SK-N-SH (cell line): ENCODE results near the gene GXYLT2. TPM values are rescaled to one million over a fixed set of nuclear protein-coding genes. Genes with fewer than 3 reads are reported as not detected.

ENCODE experiments used
- CTCF ChIA-PET: fragments of 300-600, 350-600 bp; formaldehyde crosslinking; extraction: SDS; loops from one replicate; lab custom pipeline; 2021; lab: Yijun Ruan, JAX
- POLR2A ChIA-PET: fragments of 350-600 bp; sonication (Branson Sonifier 250); formaldehyde crosslinking; extraction: SDS; loops from one replicate; lab custom pipeline; 2020; ENCODE audit warnings: antibody characterized with exemption, inconsistent platforms; lab: Yijun Ruan, JAX
- DNase-seq: peaks from one replicate; pipeline ENCODE4 v3.0.0; 2012
- H2AFZ ChIP-seq: fragments of 200-600 bp; sonication (generic); 2 replicates; pipeline ENCODE4 v1.8.1; 2016; ENCODE audit warnings: antibody characterized with exemption, mild to moderate bottlenecking, low read depth
- H3F3A ChIP-seq: fragments of 200-600 bp; sonication (generic); replicated peaks from 2 replicates; pipeline ENCODE3; 2016; ENCODE audit warnings: antibody characterized with exemption, mild to moderate bottlenecking; ENCODE audit not compliant: insufficient read depth
- H3K27ac ChIP-seq, 2 experiments: fragments of 200-500 bp in 1 of 2; fragments of 200-600 bp in 1 of 2; sonication (Bioruptor generic) in 1 of 2; sonication (generic), shearing (Covaris generic) in 1 of 2; 2 replicates each; pipeline versions ENCODE4 v1.5.1 to v1.6.1; 2014 to 2016; ENCODE audit warnings: low read depth in 2 of 2, inconsistent platforms in 1 of 2, low read length in 1 of 2, mild to moderate bottlenecking in 1 of 2, mixed read lengths in 1 of 2
- H3K27me3 ChIP-seq: fragments of 200-600 bp; sonication (generic), shearing (Covaris generic); 2 replicates; pipeline ENCODE4 v1.6.1; 2016; ENCODE audit warnings: mixed run types; ENCODE audit not compliant: insufficient read depth
- H3K36me3 ChIP-seq, 2 experiments: fragments of 200-500 bp in 1 of 2; fragments of 200-600 bp in 1 of 2; sonication (Bioruptor generic) in 1 of 2; sonication (generic) in 1 of 2; replicated peaks in 1 of 2; 2 replicates each; pipeline versions ENCODE3 to v1.5.1; 2014 to 2016; ENCODE audit warnings: low read length in 1 of 2, mild to moderate bottlenecking in 1 of 2; ENCODE audit not compliant: insufficient read depth in 2 of 2, control insufficient read depth in 1 of 2
- H3K4me1 ChIP-seq, 2 experiments: fragments of 200-500 bp in 1 of 2; fragments of 200-600 bp in 1 of 2; sonication (Bioruptor generic) in 1 of 2; sonication (generic), shearing (Covaris generic) in 1 of 2; 2 replicates each; pipeline versions ENCODE4 v1.5.1 to v1.6.1; 2014 to 2016; ENCODE audit warnings: low read depth in 1 of 2, low read length in 1 of 2, mixed run types in 1 of 2; ENCODE audit not compliant: insufficient read depth in 2 of 2, control insufficient read depth in 1 of 2
- H3K4me2 ChIP-seq: fragments of 200-600 bp; sonication (generic), shearing (Covaris generic); 2 replicates; pipeline ENCODE4 v1.6.1; 2017; ENCODE audit warnings: mixed run types
- H3K4me3 ChIP-seq, 2 experiments: fragments of 200-500 bp in 1 of 2; fragments of 200-600 bp in 1 of 2; sonication (Bioruptor generic) in 1 of 2; sonication (generic), shearing (Covaris generic) in 1 of 2; 2 replicates each; pipeline versions ENCODE4 v1.5.1 to v1.8.1; 2014 to 2016; ENCODE audit warnings: low read depth in 2 of 2, inconsistent platforms in 1 of 2, low read length in 1 of 2, mild to moderate bottlenecking in 1 of 2, mixed read lengths in 1 of 2, moderate library complexity in 1 of 2
- H3K79me2 ChIP-seq: fragments of 200-600 bp; sonication (generic); 2 replicates; pipeline ENCODE4 v1.8.1; 2017; ENCODE audit warnings: mild to moderate bottlenecking; ENCODE audit not compliant: insufficient read depth
- H3K9ac ChIP-seq: fragments of 200-600 bp; sonication (generic); 2 replicates; pipeline ENCODE4 v1.6.1; 2017; ENCODE audit warnings: mixed run types
- H3K9me2 ChIP-seq: fragments of 200-600 bp; sonication (generic); 2 replicates; pipeline ENCODE4 v1.6.1; 2017; ENCODE audit warnings: mixed run types
- H3K9me3 ChIP-seq: fragments of 200-600 bp; sonication (generic); 2 replicates; pipeline ENCODE4 v1.6.1; 2017; ENCODE audit warnings: mixed run types, mild to moderate bottlenecking, moderate library complexity
- H4K20me1 ChIP-seq: fragments of 200-600 bp; sonication (generic); 2 replicates; pipeline ENCODE4 v1.6.1; 2017; ENCODE audit warnings: mild to moderate bottlenecking, mixed run types; ENCODE audit not compliant: insufficient read depth
- CHD2 ChIP-seq: fragments of 150-350 bp; IDR thresholded peaks from 2 replicates; pipeline ENCODE4 v1.6.1; 2018; ENCODE audit warnings: low read length; ENCODE audit not compliant: partially characterized antibody
- FOXJ3 ChIP-seq: sonication (generic); formaldehyde crosslinking; IDR thresholded peaks from 2 replicates; pipeline ENCODE4 v1.5.1; 2020; ENCODE audit warnings: mild to moderate bottlenecking, missing genetic modification reagents
- GATA2 ChIP-seq: sonication (generic); formaldehyde crosslinking; IDR thresholded peaks from 2 replicates; pipeline ENCODE4 v1.5.0; 2020; ENCODE audit warnings: mild to moderate bottlenecking, missing genetic modification reagents
- JUND ChIP-seq: IDR thresholded peaks from 2 replicates; pipeline ENCODE4 v1.4.0; 2012
- MXI1 ChIP-seq: IDR thresholded peaks from 2 replicates; pipeline ENCODE4 v1.6.1; 2012; ENCODE audit warnings: mild to moderate bottlenecking, low read depth, low read length, improper control_type of control experiment
- NFIC ChIP-seq: IDR thresholded peaks from 2 replicates; pipeline ENCODE4 v1.4.0; 2012; ENCODE audit warnings: borderline replicate concordance
- NRF1 ChIP-seq: IDR thresholded peaks from 2 replicates; pipeline ENCODE4 v1.6.1; 2012; ENCODE audit warnings: low read depth, mild to moderate bottlenecking, low read length
- POLR2AphosphoS5 ChIP-seq: IDR thresholded peaks from 2 replicates; pipeline ENCODE4 v1.6.1; 2012; ENCODE audit warnings: low read depth, low read length
- RCOR1 ChIP-seq: fragments of 150-350 bp; IDR thresholded peaks from 2 replicates; pipeline ENCODE4 v1.6.1; 2017; ENCODE audit warnings: antibody characterized with exemption, low read length
- RFX5 ChIP-seq: IDR thresholded peaks from 2 replicates; pipeline ENCODE4 v1.6.1; 2012; ENCODE audit warnings: mild to moderate bottlenecking, improper control_type of control experiment, low read length
- RXRA ChIP-seq: IDR thresholded peaks from 2 replicates; pipeline ENCODE4 v1.4.0; 2012; ENCODE audit warnings: low read depth, mild to moderate bottlenecking, borderline replicate concordance
- SIN3A ChIP-seq: IDR thresholded peaks from 2 replicates; pipeline ENCODE4 v1.6.1; 2012; ENCODE audit warnings: low read depth, mild to moderate bottlenecking, low read length, moderate library complexity, borderline replicate concordance
- TAF1 ChIP-seq: IDR thresholded peaks from 2 replicates; pipeline ENCODE4 v1.6.1; 2012; ENCODE audit warnings: low read depth, mild to moderate bottlenecking, low read length, moderate library complexity, borderline replicate concordance
- WGBS: methylation state at CpG from one replicate; pipeline ENCODE4 v1.1.6; 2017; ENCODE audit warnings: low lambda C conversion rate; 5-methylcytosine and 5-hydroxymethylcytosine counted together
- polyA plus RNA-seq, 3 experiments: library from polyadenylated mRNA; depleted of rRNA; stranded (reverse); fragments of >200 nt; gene quantifications; 2 replicates each; pipeline ENCODE4 v1.2.3, GENCODE V29; 2012
- TF ChIP-seq, protein P1 (sequence below): IDR thresholded peaks from 2 replicates; pipeline ENCODE4 v1.4.0; 2012; ENCODE audit warnings: low read depth
- TF ChIP-seq, protein P2 (sequence below): fragments of 200-600 bp; sonication (generic); IDR thresholded peaks from 2 replicates; pipeline ENCODE4 v1.6.1; 2017; ENCODE audit warnings: antibody characterized with exemption, mild to moderate bottlenecking, moderate library complexity
- TF ChIP-seq, protein P3 (sequence below): IDR thresholded peaks from 2 replicates; pipeline ENCODE4 v1.6.1; 2012; ENCODE audit warnings: mild to moderate bottlenecking, low read depth, low read length, moderate library complexity

Gene GXYLT2
- polyA plus RNA-seq, 1 of the 3 experiments (the other 2 are of a cell fraction): 9.1 TPM

DNA sequence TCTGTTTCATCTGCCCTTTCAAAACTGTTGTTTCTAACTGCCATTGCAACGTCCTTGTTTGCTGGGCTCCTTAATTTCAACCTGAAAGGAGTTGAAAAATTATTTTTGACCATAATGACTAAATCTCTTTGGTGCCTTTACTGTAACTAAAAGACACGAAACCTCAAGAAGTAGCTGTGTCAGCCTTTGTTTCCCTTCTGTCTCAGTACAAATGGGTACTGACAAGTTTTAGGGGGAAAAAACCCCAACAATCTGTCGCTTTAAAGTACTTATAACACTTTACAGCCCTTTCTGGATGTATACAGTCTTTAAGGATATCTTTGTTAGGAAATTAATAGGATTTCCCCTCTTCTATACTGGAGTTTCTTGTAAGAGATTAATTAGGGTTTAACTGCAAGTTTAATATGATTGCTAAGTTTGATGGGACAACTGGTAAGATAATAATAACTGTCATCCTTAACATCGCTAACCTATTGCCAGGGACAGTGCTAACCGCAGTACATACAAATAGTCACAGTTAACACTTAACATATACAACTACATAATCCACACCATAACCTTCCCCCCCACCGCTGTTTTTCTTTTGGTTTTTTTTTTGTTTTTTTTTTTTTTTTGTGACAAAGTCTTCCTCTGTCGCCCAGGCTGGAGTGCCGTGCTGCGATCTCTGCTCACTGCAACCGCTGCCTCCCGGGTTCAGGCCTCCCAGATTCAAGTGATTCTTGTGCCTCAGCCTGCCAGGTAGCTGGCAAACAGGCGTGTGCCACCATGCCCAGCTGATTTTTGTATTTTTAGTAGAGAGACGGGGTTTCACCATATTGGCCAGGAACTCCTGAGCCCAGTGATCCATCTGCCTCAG is 1.7 kb downstream of the GXYLT2 start:
- Histone ChIP-seq H3K27ac (peak overlapping the region in 1 of 2 experiments; percentile 92; a peak in 2 of 4 replicates), H2AFZ (no peak overlapping the region)

DNA sequence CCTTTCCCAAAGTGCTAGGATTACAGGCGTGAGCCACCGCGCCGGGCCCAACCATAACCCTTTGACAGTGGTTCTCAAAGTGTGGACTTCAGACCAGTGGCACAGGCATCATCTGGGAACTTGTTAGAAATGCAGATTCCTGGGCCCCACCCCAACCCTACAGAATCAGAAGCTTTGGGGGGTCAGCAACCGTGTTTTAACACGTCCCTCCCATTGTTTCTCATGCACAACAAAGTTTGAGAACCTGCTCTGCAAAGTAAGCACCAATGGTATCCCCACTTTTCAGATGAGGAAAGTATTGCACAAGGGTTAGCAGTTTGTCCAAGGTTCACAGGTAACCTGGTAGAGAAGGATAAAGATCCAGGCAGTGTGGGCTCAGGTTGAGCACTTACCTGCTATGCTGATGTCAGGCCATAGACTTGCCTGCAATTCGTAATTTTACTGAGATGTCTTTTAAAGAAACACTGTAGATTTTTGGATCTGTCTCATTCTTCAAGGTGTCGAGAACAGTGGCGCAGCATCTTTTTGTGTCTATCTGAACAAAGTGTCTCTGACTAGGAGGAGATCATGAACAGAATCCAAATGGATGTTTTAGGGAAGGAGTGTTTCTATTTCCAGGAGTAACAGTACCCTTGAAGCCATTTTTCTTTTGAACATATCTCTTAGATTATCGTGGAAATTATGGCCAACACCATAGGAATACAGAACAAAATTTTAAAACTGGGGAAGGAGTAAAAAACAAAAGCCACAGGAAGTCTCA is 2.5 kb downstream of the GXYLT2 start:
- Histone ChIP-seq H3K27me3 (no peaks in the 10 kb centered on the region), H3K9me2 (no peaks in the 10 kb centered on the region), H3K4me1 (peaks cover 23 to 29% of the 10 kb centered on the region in 2 experiments; a peak in 3 of 4 replicates), H3K79me2 (peaks cover 22% of the 10 kb centered on the region; the same call in 1 of the 2 replicates), H3K9me3 (no peaks in the 10 kb centered on the region), H2AFZ (0 out of 2 replicates have a peak overlapping the region, but pooled peaks have one; percentile 9), H4K20me1 (no peaks in the 10 kb centered on the region), H3K4me2 (peak overlapping the region; percentile 68), H3K27ac (peak overlapping the region; percentile 88 to 92), H3F3A (peaks cover 30% of the 10 kb centered on the region), H3K9ac (peak overlapping the region; percentile 44; the same call in 1 of the 2 replicates), H3K4me3 (peak overlapping the region in 1 of 2 experiments; percentile 69; a peak in 2 of 4 replicates), H3K36me3 (no peaks in the 10 kb centered on the region)
- ChIA-PET POLR2A (no interaction called here), CTCF (interaction anchor here (1.0 to 2.0 kb wide), 3 partner anchors 40 to 1015 kb away, joined by 3 to 12 read pairs (median 4); no protein-coding TSS in a partner anchor)
- TF ChIP-seq RCOR1 (no peak), MXI1 (no peak), CHD2 (no peak), TAF1 (no peak), POLR2AphosphoS5 (no peak), JUND (no peak), SIN3A (no peak), NRF1 (no peak), RFX5 (no peak), GATA2 (CRISPR knock-in tag) (no peak)
- TF ChIP-seq, protein P1, sequence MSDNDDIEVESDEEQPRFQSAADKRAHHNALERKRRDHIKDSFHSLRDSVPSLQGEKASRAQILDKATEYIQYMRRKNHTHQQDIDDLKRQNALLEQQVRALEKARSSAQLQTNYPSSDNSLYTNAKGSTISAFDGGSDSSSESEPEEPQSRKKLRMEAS: no peak
- TF ChIP-seq, protein P2, sequence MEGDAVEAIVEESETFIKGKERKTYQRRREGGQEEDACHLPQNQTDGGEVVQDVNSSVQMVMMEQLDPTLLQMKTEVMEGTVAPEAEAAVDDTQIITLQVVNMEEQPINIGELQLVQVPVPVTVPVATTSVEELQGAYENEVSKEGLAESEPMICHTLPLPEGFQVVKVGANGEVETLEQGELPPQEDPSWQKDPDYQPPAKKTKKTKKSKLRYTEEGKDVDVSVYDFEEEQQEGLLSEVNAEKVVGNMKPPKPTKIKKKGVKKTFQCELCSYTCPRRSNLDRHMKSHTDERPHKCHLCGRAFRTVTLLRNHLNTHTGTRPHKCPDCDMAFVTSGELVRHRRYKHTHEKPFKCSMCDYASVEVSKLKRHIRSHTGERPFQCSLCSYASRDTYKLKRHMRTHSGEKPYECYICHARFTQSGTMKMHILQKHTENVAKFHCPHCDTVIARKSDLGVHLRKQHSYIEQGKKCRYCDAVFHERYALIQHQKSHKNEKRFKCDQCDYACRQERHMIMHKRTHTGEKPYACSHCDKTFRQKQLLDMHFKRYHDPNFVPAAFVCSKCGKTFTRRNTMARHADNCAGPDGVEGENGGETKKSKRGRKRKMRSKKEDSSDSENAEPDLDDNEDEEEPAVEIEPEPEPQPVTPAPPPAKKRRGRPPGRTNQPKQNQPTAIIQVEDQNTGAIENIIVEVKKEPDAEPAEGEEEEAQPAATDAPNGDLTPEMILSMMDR: no peak
- TF ChIP-seq, protein P3, sequence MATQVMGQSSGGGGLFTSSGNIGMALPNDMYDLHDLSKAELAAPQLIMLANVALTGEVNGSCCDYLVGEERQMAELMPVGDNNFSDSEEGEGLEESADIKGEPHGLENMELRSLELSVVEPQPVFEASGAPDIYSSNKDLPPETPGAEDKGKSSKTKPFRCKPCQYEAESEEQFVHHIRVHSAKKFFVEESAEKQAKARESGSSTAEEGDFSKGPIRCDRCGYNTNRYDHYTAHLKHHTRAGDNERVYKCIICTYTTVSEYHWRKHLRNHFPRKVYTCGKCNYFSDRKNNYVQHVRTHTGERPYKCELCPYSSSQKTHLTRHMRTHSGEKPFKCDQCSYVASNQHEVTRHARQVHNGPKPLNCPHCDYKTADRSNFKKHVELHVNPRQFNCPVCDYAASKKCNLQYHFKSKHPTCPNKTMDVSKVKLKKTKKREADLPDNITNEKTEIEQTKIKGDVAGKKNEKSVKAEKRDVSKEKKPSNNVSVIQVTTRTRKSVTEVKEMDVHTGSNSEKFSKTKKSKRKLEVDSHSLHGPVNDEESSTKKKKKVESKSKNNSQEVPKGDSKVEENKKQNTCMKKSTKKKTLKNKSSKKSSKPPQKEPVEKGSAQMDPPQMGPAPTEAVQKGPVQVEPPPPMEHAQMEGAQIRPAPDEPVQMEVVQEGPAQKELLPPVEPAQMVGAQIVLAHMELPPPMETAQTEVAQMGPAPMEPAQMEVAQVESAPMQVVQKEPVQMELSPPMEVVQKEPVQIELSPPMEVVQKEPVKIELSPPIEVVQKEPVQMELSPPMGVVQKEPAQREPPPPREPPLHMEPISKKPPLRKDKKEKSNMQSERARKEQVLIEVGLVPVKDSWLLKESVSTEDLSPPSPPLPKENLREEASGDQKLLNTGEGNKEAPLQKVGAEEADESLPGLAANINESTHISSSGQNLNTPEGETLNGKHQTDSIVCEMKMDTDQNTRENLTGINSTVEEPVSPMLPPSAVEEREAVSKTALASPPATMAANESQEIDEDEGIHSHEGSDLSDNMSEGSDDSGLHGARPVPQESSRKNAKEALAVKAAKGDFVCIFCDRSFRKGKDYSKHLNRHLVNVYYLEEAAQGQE: no peak
- WGBS: 88% methylated on average over 10 of the region's 10 CpGs
- DNase-seq: no peak

More for the DNA sequence above, 1.7 kb downstream of the GXYLT2 start:
- 87% methylated on average over 13 of the region's 13 CpGs for WGBS
- H3K4me1 ChIP-seq: peaks cover 26 to 29% of the 10 kb centered on the region in 2 experiments; a peak in 3 of 4 replicates
- H4K20me1 ChIP-seq: no peaks in the 10 kb centered on the region
- TF ChIP-seq NFIC (no peak), FOXJ3 (CRISPR knock-in tag) (no peak), RXRA (no peak)
- H3K27me3 ChIP-seq: no peaks in the 10 kb centered on the region
- no peaks in the 10 kb centered on the region for H3K36me3 ChIP-seq
- H3F3A ChIP-seq: peaks cover 30% of the 10 kb centered on the region
- no peaks in the 10 kb centered on the region for H3K9me2 ChIP-seq
- ChIA-PET CTCF (interaction anchor here (1.0 to 1.4 kb wide), 4 partner anchors 10 to 1014 kb away, joined by 3 to 7 read pairs (median 4); no protein-coding TSS in a partner anchor), POLR2A (no interaction called here)
- peak overlapping the region; percentile 84 for H3K4me2 ChIP-seq
- peak overlapping the region; percentile 68 to 69 for H3K4me3 ChIP-seq
- no peak for DNase-seq
- H3K9ac ChIP-seq: peak overlapping the region; percentile 53; the same call in 1 of the 2 replicates
- H3K79me2 ChIP-seq: peaks cover 19% of the 10 kb centered on the region; the same call in 1 of the 2 replicates
- H3K9me3 ChIP-seq: no peaks in the 10 kb centered on the region
